Sigmoid colon (tissue), 7 donors: ENCODE measurements around the gene EPHA4. TPM values are rescaled to one million over a fixed set of nuclear protein-coding genes. Genes with fewer than 3 reads are reported as not detected.

Experiments used
- DNase-seq: peaks from one replicate; pipeline ENCODE4 v3.0.0-alpha.2; 2019
- H3K27ac ChIP-seq, 4 donors: fragments of 200-600 bp; sonication (generic); one replicate each; pipeline ENCODE4 v1.5.1; 2016 to 2019; ENCODE audit warnings: mild to moderate bottlenecking in 1 of 4
- H3K27me3 ChIP-seq, 3 donors: fragments of 200-600 bp; sonication (generic); one replicate each; pipeline ENCODE4 v1.5.1; 2019; ENCODE audit warnings: mild to moderate bottlenecking in 1 of 3
- H3K36me3 ChIP-seq, 4 donors: fragments of 200-600 bp; sonication (generic); one replicate each; pipeline ENCODE4 v1.5.1; 2016 to 2019
- H3K4me1 ChIP-seq, 4 donors: fragments of 200-600 bp; sonication (generic); one replicate each; pipeline ENCODE4 v1.5.1; 2017 to 2019
- H3K4me3 ChIP-seq, 4 donors: fragments of 200-600 bp; sonication (generic); one replicate each; pipeline ENCODE4 v1.5.1; 2017 to 2019; ENCODE audit warnings: mild to moderate bottlenecking in 2 of 4, moderate library complexity in 1 of 4
- H3K9me3 ChIP-seq, 4 donors: fragments of 200-600 bp in 3 of 4; sonication (generic) in 3 of 4; one replicate each; pipeline versions ENCODE4 v1.5.1 to v1.6.1; 2013 to 2019
- CTCF ChIP-seq, 4 experiments: fragments of 450-650 bp in 3 of 4; fragments of 200-600 bp in 1 of 4; IDR thresholded peaks; one replicate each; pipeline ENCODE4 v1.5.1; 2016 to 2019; ENCODE audit warnings: antibody characterized with exemption in 4 of 4, mild to moderate bottlenecking in 3 of 4, moderate library complexity in 2 of 4
- EP300 ChIP-seq, 4 donors: sonication (generic); formaldehyde crosslinking; IDR thresholded peaks; one replicate each; pipeline ENCODE4 v1.6.1; 2017; ENCODE audit warnings: antibody characterized with exemption in 4 of 4
- POLR2A ChIP-seq, 2 donors: fragments of 450-650 bp; IDR thresholded peaks; one replicate each; pipeline ENCODE4 v1.6.1; 2016; ENCODE audit warnings: antibody characterized with exemption in 2 of 2, mild to moderate bottlenecking in 2 of 2, moderate library complexity in 2 of 2
- POLR2AphosphoS5 ChIP-seq, 4 donors: sonication (generic); formaldehyde crosslinking; IDR thresholded peaks; one replicate each; pipeline ENCODE4 v1.6.1; 2017; ENCODE audit warnings: antibody characterized with exemption in 4 of 4
- WGBS, 2 donors: extraction: QIAGEN DNeasy Blood & Tissue Kit; methylation state at CpG; one replicate each; pipeline ENCODE4 v1.1.7; 2013; 5-methylcytosine and 5-hydroxymethylcytosine counted together
- intact Hi-C: fragments of 100-400 bp; cut with DNase I; formaldehyde crosslinking; loops from one replicate; pipeline ENCODE4 v1.15.1; 2023
- polyA plus RNA-seq, 3 donors: library from polyadenylated mRNA; stranded (reverse); fragments of 200-250 nt; gene quantifications; one replicate each; pipeline ENCODE4 v1.2.3, GENCODE V29; 2013
- total RNA-seq, 4 donors: library from RNA; depleted of rRNA; stranded (reverse); fragments of >200 nt; gene quantifications; one replicate each; pipeline ENCODE4 v1.1.0, GENCODE V29; 2016
- donor health status: healthy with polysubstance abuse.
- donor health status: Bipolar disorder and iron deficiency.
- donor health status: healthy.

EPHA4 gene
- total and polyA plus RNA-seq, 7 donors, result 1.2 to 50.7 (median 26.9) TPM

- Histone ChIP-seq H3K27me3 (no peaks in the 10 kb centered on the region), H3K9me3 (no peaks in the 10 kb centered on the region), H3K27ac (peak overlapping the region in 3 of 4 donors; percentile 63 to 78 (median 67)), H3K36me3 (no peaks in the 10 kb centered on the region), H3K4me1 (peaks cover 0 to 35% (median 23%) of the 10 kb centered on the region in 4 donors), H3K4me3 (no peak overlapping the region)
- intact Hi-C loops, result loop anchor here (10.0 kb wide), 1 partner anchor 705 kb away; no protein-coding TSS in a partner anchor
- no peak for TF ChIP-seq EP300 (IDR thresholded peaks at IDR 0.05)
- TF ChIP-seq CTCF (IDR thresholded peaks at IDR 0.05), result no peak
- TF ChIP-seq POLR2A (IDR thresholded peaks at IDR 0.05), result no peak
- no peak for TF ChIP-seq POLR2AphosphoS5 (IDR thresholded peaks at IDR 0.05)
- no peak for DNase-seq
- 74 to 91% methylated on average over 5 of the region's 5 CpGs for WGBS, 2 donors
Measured at GRCh38 chr2:221389421-221389820, 182.7 kb downstream of the EPHA4 start.

- DNase-seq, result no peak
- H3K4me3 ChIP-seq, result no peak overlapping the region
- WGBS, 2 donors, result 91 to 93% methylated on average over 7 of the region's 7 CpGs
- H3K27ac ChIP-seq, result peak overlapping the region in 3 of 4 donors; percentile 63 to 78 (median 67)
- intact Hi-C loops, result loop anchor here (10.0 kb wide), 1 partner anchor 704 kb away; no protein-coding TSS in a partner anchor
- peaks cover 0 to 35% (median 23%) of the 10 kb centered on the region in 4 donors for H3K4me1 ChIP-seq
- H3K9me3 ChIP-seq, result no peaks in the 10 kb centered on the region
- TF ChIP-seq POLR2A (IDR thresholded peaks at IDR 0.05), result no peak
- no peak for TF ChIP-seq EP300 (IDR thresholded peaks at IDR 0.05)
- no peak for TF ChIP-seq CTCF (IDR thresholded peaks at IDR 0.05)
- no peak for TF ChIP-seq POLR2AphosphoS5 (IDR thresholded peaks at IDR 0.05)
- H3K36me3 ChIP-seq, result no peaks in the 10 kb centered on the region
- no peaks in the 10 kb centered on the region for H3K27me3 ChIP-seq
Measured at GRCh38 chr2:221388891-221389290, 183.2 kb downstream of the EPHA4 start.

- Histone ChIP-seq H3K4me3 (no peak overlapping the region), H3K36me3 (no peaks in the 10 kb centered on the region), H3K27ac (no peak overlapping the region), H3K4me1 (peaks cover 0 to 26% (median 20%) of the 10 kb centered on the region in 4 donors), H3K9me3 (no peaks in the 10 kb centered on the region), H3K27me3 (no peaks in the 10 kb centered on the region)
- 97 to 98% methylated on average over 1 of the region's 1 CpG for WGBS, 2 donors
- intact Hi-C loops, result loop anchor here (10.0 kb wide), 1 partner anchor 701 kb away; no protein-coding TSS in a partner anchor
- no peak for DNase-seq
- TF ChIP-seq POLR2AphosphoS5 (IDR thresholded peaks at IDR 0.05), result no peak
- TF ChIP-seq CTCF (IDR thresholded peaks at IDR 0.05), result no peak
- no peak for TF ChIP-seq EP300 (IDR thresholded peaks at IDR 0.05)
- TF ChIP-seq POLR2A (IDR thresholded peaks at IDR 0.05), result no peak
Measured at GRCh38 chr2:221385716-221386115, 186.4 kb downstream of the EPHA4 start.

GRCh38 chr2:221381928-221382488 is 190.1 kb downstream of the EPHA4 start:
- H3K27ac ChIP-seq, result no peak overlapping the region
- WGBS, 2 donors, result 84 to 96% methylated on average over 1 of the region's 1 CpG

More at GRCh38 chr2:221381928-221382488, 190.1 kb downstream of the EPHA4 start:
- H3K4me1 ChIP-seq, result peaks cover 0 to 7% (median 0%) of the 10 kb centered on the region in 4 donors
- H3K27me3 ChIP-seq, result no peaks in the 10 kb centered on the region
- no peak for DNase-seq
- H3K9me3 ChIP-seq, result no peaks in the 10 kb centered on the region
- TF ChIP-seq POLR2AphosphoS5 (IDR thresholded peaks at IDR 0.05) (no peak), CTCF (IDR thresholded peaks at IDR 0.05) (no peak), POLR2A (IDR thresholded peaks at IDR 0.05) (no peak), EP300 (IDR thresholded peaks at IDR 0.05) (no peak)
- no peaks in the 10 kb centered on the region for H3K36me3 ChIP-seq
- intact Hi-C loops, result loop anchor here (10.0 kb wide), 1 partner anchor 697 kb away; no protein-coding TSS in a partner anchor
- H3K4me3 ChIP-seq, result no peak overlapping the region
